ENCODE measurements around the gene TSPAN10. TPM values are rescaled to one million over a fixed set of nuclear protein-coding genes. Genes with fewer than 3 reads are reported as not detected.

The TSPAN10 gene
- total and polyA plus RNA-seq, 2 of the 4 experiments (the other 2 are of a cell fraction): 1.4 to 4.5 TPM

DNA sequence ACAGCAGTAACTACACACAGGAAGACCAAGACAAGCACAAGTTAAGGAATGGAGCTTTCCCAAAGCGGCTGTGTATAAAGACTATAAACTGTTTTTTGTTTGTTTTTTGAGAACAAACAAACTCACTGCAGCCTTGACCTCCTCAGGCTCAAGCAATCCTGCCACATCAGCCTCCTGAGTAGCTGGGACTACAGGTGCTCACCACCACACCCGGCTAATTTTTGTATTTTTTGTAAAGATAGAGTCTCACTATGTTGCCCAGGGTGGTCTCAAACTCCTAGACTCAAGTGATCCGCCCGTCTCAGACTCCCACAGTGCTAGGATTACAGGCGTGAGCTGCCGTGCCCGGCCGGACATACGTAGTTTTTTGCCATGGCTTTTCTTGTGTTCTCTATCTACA is 23.4 kb downstream of the TSPAN10 start:
- no peak overlapping the region for H4K5ac ChIP-seq (ENCODE audit: low read depth, low read length)
- no peaks in the 10 kb centered on the region for H3K9me3 ChIP-seq (ENCODE audit: control insufficient read depth, insufficient read depth, low read length)
- ATAC-seq (ENCODE audit: low read depth) (no peak), DNase-seq (no peak)
- no peak overlapping the region for H4K8ac ChIP-seq (ENCODE audit: low read depth in 2 of 2, low read length in 2 of 2)
- peaks cover 7 to 17% of the 10 kb centered on the region in 2 experiments for H3K79me1 ChIP-seq (ENCODE audit: low read depth in 1 of 2, low read length in 2 of 2)
- H3K4me3 ChIP-seq (ENCODE audit: insufficient read depth, low read depth, low read length): no peak overlapping the region
- no peak overlapping the region for H2AFZ ChIP-seq (replicated peaks; ENCODE audit: low read length, poor library complexity)
- H2BK15ac ChIP-seq (ENCODE audit: low read depth, low read length): no peak overlapping the region
- H3K14ac ChIP-seq (replicated peaks; ENCODE audit: low read depth, low read length): no peak overlapping the region
- no peak overlapping the region for H2AK9ac ChIP-seq (replicated peaks; ENCODE audit: low read depth, low read length, poor library complexity)
- ChIA-PET POLR2A (ENCODE audit: unreplicated experiment) (no interaction called here), CTCF (no interaction called here)
- no peak overlapping the region for H3K4me2 ChIP-seq (ENCODE audit: low read depth, low read length)
- no peak overlapping the region for H2BK5ac ChIP-seq (ENCODE audit: low read depth, low read length, poor library complexity, severe bottlenecking)
- in situ Hi-C loops (cut with MboI; ENCODE audit: low sequenced_read_pairs): no loop called here
- H4K91ac ChIP-seq (ENCODE audit: insufficient read depth, low read depth, low read length): no peak overlapping the region
- peaks cover 8% of the 10 kb centered on the region for H3K36me3 ChIP-seq (ENCODE audit: control insufficient read depth, insufficient read depth, low read length)
- intact Hi-C loops (cut with micrococcal nuclease): no loop called here
- peaks cover 4% of the 10 kb centered on the region for H3K4me1 ChIP-seq (ENCODE audit: control insufficient read depth, insufficient read depth, low read length)
- no TSS peak for BruUV-seq (replicated peaks)
- H3K9ac ChIP-seq (ENCODE audit: low read depth, low read length): no peak overlapping the region
- TF ChIP-seq BHLHE40 (IDR thresholded peaks at IDR 0.05; ENCODE audit: low read depth, low read length) (no peak), RAD21 (IDR thresholded peaks at IDR 0.05; ENCODE audit: low read length) (no peak), MAZ (IDR thresholded peaks at IDR 0.05; ENCODE audit: borderline replicate concordance, low read depth, low read length) (no peak), MAFK (IDR thresholded peaks at IDR 0.05; ENCODE audit: low read depth, low read length) (no peak), RFX5 (IDR thresholded peaks at IDR 0.05; ENCODE audit: low read depth, low read length) (no peak), FOS (IDR thresholded peaks at IDR 0.05; ENCODE audit: low read depth, low read length) (no peak), POLR2A (IDR thresholded peaks at IDR 0.05; ENCODE audit: low read depth, low read length) (no peak), RCOR1 (IDR thresholded peaks at IDR 0.05; ENCODE audit: insufficient replicate concordance, low read length) (no peak), USF2 (IDR thresholded peaks at IDR 0.05; ENCODE audit: low read depth, low read length) (no peak), SMC3 (IDR thresholded peaks at IDR 0.05; ENCODE audit: low read depth, low read length) (no peak), NFE2L2 (IDR thresholded peaks at IDR 0.05; ENCODE audit: low read depth, low read length) (no peak), CHD1 (IDR thresholded peaks at IDR 0.05; ENCODE audit: low read depth, low read length) (no peak), MXI1 (IDR thresholded peaks at IDR 0.05; ENCODE audit: borderline replicate concordance, low read depth, low read length) (no peak), CEBPB (IDR thresholded peaks at IDR 0.05; ENCODE audit: low read depth, low read length) (no peak)
- TF ChIP-seq, protein P1, sequence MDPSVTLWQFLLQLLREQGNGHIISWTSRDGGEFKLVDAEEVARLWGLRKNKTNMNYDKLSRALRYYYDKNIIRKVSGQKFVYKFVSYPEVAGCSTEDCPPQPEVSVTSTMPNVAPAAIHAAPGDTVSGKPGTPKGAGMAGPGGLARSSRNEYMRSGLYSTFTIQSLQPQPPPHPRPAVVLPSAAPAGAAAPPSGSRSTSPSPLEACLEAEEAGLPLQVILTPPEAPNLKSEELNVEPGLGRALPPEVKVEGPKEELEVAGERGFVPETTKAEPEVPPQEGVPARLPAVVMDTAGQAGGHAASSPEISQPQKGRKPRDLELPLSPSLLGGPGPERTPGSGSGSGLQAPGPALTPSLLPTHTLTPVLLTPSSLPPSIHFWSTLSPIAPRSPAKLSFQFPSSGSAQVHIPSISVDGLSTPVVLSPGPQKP (IDR thresholded peaks at IDR 0.05; ENCODE audit: borderline replicate concordance, low read depth, low read length): no peak
- TF ChIP-seq, protein P2, sequence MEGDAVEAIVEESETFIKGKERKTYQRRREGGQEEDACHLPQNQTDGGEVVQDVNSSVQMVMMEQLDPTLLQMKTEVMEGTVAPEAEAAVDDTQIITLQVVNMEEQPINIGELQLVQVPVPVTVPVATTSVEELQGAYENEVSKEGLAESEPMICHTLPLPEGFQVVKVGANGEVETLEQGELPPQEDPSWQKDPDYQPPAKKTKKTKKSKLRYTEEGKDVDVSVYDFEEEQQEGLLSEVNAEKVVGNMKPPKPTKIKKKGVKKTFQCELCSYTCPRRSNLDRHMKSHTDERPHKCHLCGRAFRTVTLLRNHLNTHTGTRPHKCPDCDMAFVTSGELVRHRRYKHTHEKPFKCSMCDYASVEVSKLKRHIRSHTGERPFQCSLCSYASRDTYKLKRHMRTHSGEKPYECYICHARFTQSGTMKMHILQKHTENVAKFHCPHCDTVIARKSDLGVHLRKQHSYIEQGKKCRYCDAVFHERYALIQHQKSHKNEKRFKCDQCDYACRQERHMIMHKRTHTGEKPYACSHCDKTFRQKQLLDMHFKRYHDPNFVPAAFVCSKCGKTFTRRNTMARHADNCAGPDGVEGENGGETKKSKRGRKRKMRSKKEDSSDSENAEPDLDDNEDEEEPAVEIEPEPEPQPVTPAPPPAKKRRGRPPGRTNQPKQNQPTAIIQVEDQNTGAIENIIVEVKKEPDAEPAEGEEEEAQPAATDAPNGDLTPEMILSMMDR (conservative IDR thresholded peaks at IDR 0.05; ENCODE audit: low read depth, low read length): no peak
- H2BK120ac ChIP-seq (ENCODE audit: low read depth, low read length): no peak overlapping the region
- H3K27ac ChIP-seq (ENCODE audit: insufficient read depth, low read length): no peak overlapping the region
- H3K9me1 ChIP-seq (ENCODE audit: insufficient read depth, low read length): peaks cover 11% of the 10 kb centered on the region
- H3K27me3 ChIP-seq (ENCODE audit: control insufficient read depth, insufficient read depth, low read length): no peaks in the 10 kb centered on the region
- H2AK5ac ChIP-seq (ENCODE audit: low read depth, low read length): no peak overlapping the region
- H3K23ac ChIP-seq (ENCODE audit: low read depth, low read length): no peak overlapping the region
- H3K18ac ChIP-seq (ENCODE audit: low read depth, low read length): no peak overlapping the region
- no CpG with 5 or more reads among the region's 9 CpGs for WGBS, 2 experiments (ENCODE audit: extremely low coverage in 2 of 2, insufficient read length in 1 of 2)
- dilution Hi-C loops (cut with HindIII; ENCODE audit: low sequenced_read_pairs, unreplicated experiment): no loop called here
- H2BK20ac ChIP-seq (ENCODE audit: low read depth, low read length): no peak overlapping the region
- H3K56ac ChIP-seq (ENCODE audit: extremely low read depth, insufficient read depth, low read length): no peak overlapping the region
- H3K4ac ChIP-seq (ENCODE audit: low read depth, low read length): no peak overlapping the region
- H4K20me1 ChIP-seq (ENCODE audit: insufficient read depth, low read length): no peaks in the 10 kb centered on the region
